Gastroesophageal sphincter (tissue), 4 donors: ENCODE measurements around the gene CDH4. TPM values are rescaled to one million over a fixed set of nuclear protein-coding genes. Genes with fewer than 3 reads are reported as not detected.

ENCODE experiments used
- ATAC-seq: fragments of 150-250 bp; one replicate; pipeline ENCODE4 v1.9.1; 2016; ENCODE audit warnings: mild to moderate bottlenecking, moderate library complexity
- H3K27ac ChIP-seq, 4 donors: fragments of 200-600 bp; sonication (generic) in 3 of 4; 1 replicate in 3 of 4; 2 replicates in 1 of 4; pipeline ENCODE4 v1.5.1; 2016 to 2019
- H3K27me3 ChIP-seq: fragments of 200-600 bp; sonication (generic); one replicate; pipeline ENCODE4 v1.5.1; 2019
- H3K36me3 ChIP-seq, 2 donors: fragments of 200-600 bp; sonication (generic); one replicate each; pipeline ENCODE4 v1.5.1; 2019; ENCODE audit warnings: control low read depth in 1 of 2
- H3K4me1 ChIP-seq, 3 donors: fragments of 200-600 bp; sonication (generic); 1 replicate in 2 of 3; 2 replicates in 1 of 3; pipeline ENCODE4 v1.5.1; 2016 to 2019; ENCODE audit warnings: control low read depth in 2 of 3
- H3K4me3 ChIP-seq, 2 donors: fragments of 200-600 bp; sonication (generic); one replicate each; pipeline ENCODE4 v1.5.1; 2019; ENCODE audit warnings: mild to moderate bottlenecking in 1 of 2, moderate library complexity in 1 of 2
- H3K9me3 ChIP-seq, 3 donors: fragments of 200-600 bp; sonication (generic); one replicate each; pipeline ENCODE4 v1.5.1; 2017 to 2019; ENCODE audit warnings: control low read depth in 2 of 3
- EP300 ChIP-seq: sonication (generic); formaldehyde crosslinking; IDR thresholded peaks from one replicate; pipeline ENCODE4 v1.6.1; 2017; ENCODE audit warnings: antibody characterized with exemption, mild to moderate bottlenecking
- POLR2A ChIP-seq, 2 donors: fragments of 450-650 bp; IDR thresholded peaks; one replicate each; pipeline ENCODE4 v1.6.1; 2017; ENCODE audit warnings: antibody characterized with exemption in 2 of 2, mild to moderate bottlenecking in 2 of 2, moderate library complexity in 1 of 2
- POLR2AphosphoS5 ChIP-seq: sonication (generic); formaldehyde crosslinking; IDR thresholded peaks from one replicate; pipeline ENCODE4 v1.6.1; 2017; ENCODE audit warnings: antibody characterized with exemption
- WGBS, 2 donors: methylation state at CpG; one replicate each; pipeline ENCODE4 v1.1.5; 2018; ENCODE audit warnings: low coverage in 1 of 2; 5-methylcytosine and 5-hydroxymethylcytosine counted together
- total RNA-seq, 4 donors: library from RNA; depleted of rRNA; stranded (reverse); fragments of >200 nt; gene quantifications; one replicate each; pipeline ENCODE4 v1.1.0, GENCODE V29; 2016
- TF ChIP-seq, protein P1 (sequence below), 4 experiments: fragments of 200-600 bp in 2 of 4; fragments of 450-650 bp in 2 of 4; sonication (generic) in 1 of 4; IDR thresholded peaks; one replicate each; pipeline ENCODE4 v1.5.1; 2017 to 2019; ENCODE audit warnings: antibody characterized with exemption in 4 of 4, mild to moderate bottlenecking in 2 of 4, moderate library complexity in 2 of 4

The CDH4 gene
- total RNA-seq, 4 donors from 2014 or later = under 0.01 to 1.5 (median 0.42) TPM; not detected in 1

DNA sequence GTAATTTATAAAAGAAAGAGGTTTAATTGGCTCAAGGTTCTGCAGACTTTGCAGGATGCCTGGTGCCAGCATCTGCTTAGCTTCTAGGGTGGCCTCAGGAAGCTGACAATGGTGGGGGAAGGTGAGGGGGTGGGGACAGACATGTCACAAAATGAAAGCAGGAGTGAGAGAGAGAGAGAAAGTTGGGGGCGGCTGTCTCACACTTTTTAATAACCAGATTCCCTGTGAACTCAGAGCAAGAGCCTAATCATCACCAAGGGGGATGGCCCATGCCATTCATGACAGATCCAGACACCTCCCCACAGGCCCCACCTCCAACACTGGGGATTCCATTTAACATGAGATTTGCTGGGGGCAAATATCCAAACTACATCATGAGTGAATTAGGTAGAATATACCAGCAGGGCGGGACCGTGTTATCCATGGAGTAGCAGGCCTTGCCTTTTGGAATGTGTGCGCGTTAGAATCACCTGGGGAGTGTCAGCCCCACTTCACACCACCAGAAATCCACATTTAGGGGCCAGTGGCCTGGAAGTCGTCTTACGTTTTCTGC lies 258.8 kb downstream of the CDH4 start:
- no peak for ATAC-seq
- Histone ChIP-seq H3K9me3 (no peaks in the 10 kb centered on the region), H3K4me3 (no peak overlapping the region), H3K27ac (no peak overlapping the region), H3K36me3 (no peaks in the 10 kb centered on the region), H3K27me3 (peaks cover 41% of the 10 kb centered on the region), H3K4me1 (no peaks in the 10 kb centered on the region)
- 73 to 85% methylated on average over 3 to 7 of the region's 7 CpGs for WGBS, 2 donors
- no peak for TF ChIP-seq POLR2A (IDR thresholded peaks at IDR 0.05)
- TF ChIP-seq POLR2AphosphoS5 = no peak

DNA sequence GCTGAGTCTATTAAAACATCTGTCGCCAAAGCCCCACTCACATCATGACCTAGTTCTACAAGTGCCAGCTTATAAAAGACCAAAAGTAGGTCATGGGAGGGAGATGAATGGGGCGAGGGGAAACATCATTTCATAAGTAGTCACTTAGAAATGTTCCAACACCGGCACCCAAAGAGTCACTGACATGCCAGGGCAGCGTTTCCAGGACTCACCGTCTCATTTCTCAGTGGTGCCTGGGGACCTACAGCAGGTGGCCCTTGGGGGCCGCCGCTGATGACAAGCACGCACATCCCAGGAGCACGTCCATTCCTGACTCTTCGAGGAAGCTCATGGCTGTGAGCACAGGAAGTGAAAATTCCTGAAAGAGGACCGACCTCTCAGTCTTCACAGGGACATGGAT lies 260.4 kb downstream of the CDH4 start:
- Histone ChIP-seq H3K36me3 (no peaks in the 10 kb centered on the region), H3K4me1 (peaks cover 0 to 7% (median 0%) of the 10 kb centered on the region in 3 donors), H3K27me3 (peaks cover 40% of the 10 kb centered on the region), H3K4me3 (no peak overlapping the region), H3K9me3 (no peaks in the 10 kb centered on the region), H3K27ac (no peak overlapping the region)
- WGBS, 2 donors = 85 to 92% methylated on average over 6 to 9 of the region's 11 CpGs
- no peak for ATAC-seq
- TF ChIP-seq, protein P1, sequence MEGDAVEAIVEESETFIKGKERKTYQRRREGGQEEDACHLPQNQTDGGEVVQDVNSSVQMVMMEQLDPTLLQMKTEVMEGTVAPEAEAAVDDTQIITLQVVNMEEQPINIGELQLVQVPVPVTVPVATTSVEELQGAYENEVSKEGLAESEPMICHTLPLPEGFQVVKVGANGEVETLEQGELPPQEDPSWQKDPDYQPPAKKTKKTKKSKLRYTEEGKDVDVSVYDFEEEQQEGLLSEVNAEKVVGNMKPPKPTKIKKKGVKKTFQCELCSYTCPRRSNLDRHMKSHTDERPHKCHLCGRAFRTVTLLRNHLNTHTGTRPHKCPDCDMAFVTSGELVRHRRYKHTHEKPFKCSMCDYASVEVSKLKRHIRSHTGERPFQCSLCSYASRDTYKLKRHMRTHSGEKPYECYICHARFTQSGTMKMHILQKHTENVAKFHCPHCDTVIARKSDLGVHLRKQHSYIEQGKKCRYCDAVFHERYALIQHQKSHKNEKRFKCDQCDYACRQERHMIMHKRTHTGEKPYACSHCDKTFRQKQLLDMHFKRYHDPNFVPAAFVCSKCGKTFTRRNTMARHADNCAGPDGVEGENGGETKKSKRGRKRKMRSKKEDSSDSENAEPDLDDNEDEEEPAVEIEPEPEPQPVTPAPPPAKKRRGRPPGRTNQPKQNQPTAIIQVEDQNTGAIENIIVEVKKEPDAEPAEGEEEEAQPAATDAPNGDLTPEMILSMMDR (IDR thresholded peaks at IDR 0.05) = no peak
- no peak for TF ChIP-seq POLR2AphosphoS5

DNA sequence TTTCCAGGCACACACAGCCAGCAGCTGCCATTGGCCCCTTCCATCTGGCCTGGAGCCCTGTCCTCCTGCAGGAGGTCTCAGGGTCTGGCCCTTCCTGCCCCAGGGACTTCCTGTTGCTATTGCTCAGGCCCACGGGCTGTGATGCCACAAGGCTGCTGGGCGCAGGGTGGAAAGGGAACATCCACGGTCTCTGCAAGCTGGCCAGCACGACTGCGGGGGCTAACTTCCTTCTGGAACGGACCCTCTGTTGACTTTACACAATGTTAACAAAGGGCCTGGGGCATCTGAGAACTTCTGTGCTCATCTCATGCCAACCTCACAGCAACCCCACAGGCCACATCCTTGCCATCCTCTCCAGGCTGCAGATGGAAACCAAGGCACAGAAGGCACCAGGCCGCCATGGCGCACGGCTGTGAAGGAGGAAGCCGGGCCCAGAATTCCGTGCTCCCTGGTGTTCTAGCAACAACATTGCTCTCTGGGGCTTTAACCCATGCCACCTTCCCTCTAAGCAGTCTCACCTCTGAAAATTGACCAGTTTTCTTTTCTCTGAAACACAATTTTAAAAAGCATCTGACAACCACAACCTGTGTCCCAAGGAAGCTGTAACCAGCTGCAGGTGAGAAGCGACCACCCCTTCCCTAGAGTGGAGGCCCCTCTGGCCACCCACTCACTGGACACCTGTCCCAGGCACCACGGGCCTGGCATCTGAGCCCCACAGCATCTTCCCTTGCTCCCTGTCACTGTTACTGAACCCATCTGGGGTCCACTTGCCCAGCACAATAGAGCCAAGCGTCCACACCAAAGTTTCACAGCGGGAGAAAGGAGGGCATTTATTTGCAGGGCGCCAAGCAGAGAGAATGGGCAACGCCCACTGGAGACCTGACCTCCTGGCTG lies 261.3 kb downstream of the CDH4 start:
- H3K9me3 ChIP-seq = no peaks in the 10 kb centered on the region

DNA sequence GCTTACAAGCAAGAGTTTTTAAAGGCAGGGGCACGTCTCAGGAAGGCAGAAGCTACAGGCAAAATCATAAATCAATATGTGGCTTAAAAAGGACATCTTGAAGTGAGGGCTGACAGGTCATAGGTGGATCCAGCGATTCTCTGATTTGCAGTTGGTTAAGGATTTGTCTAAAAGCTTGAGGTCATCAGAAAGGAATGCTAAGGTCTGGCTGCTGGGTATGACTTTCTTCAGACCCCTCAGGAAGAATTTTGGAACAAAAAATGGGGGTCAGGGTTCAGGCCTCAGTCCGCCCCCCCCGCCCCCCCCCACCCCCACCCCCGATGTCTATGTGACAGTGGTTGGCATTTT lies 261.9 kb downstream of the CDH4 start:
- H3K9me3 ChIP-seq = no peaks in the 10 kb centered on the region
- no peak for ATAC-seq
- 42 to 75% methylated on average over 1 to 2 of the region's 5 CpGs for WGBS, 2 donors
- no peaks in the 10 kb centered on the region for H3K36me3 ChIP-seq
- no peak overlapping the region for H3K4me3 ChIP-seq
- no peak for TF ChIP-seq POLR2AphosphoS5
- no peak for TF ChIP-seq EP300
- TF ChIP-seq, protein P1 (IDR thresholded peaks at IDR 0.05) = no peak
- no peak for TF ChIP-seq POLR2A (IDR thresholded peaks at IDR 0.05)
- no peak overlapping the region for H3K27ac ChIP-seq
- H3K27me3 ChIP-seq = peaks cover 28% of the 10 kb centered on the region
- peaks cover 0 to 7% (median 0%) of the 10 kb centered on the region in 3 donors for H3K4me1 ChIP-seq

More for the DNA sequence above, 261.3 kb downstream of the CDH4 start:
- H3K4me1 ChIP-seq = peaks cover 0 to 7% (median 0%) of the 10 kb centered on the region in 3 donors
- no peaks in the 10 kb centered on the region for H3K36me3 ChIP-seq
- H3K4me3 ChIP-seq = no peak overlapping the region
- H3K27ac ChIP-seq = no peak overlapping the region
- 85 to 93% methylated on average over 3 to 8 of the region's 17 CpGs for WGBS, 2 donors
- TF ChIP-seq, protein P1 (IDR thresholded peaks at IDR 0.05) = no peak
- TF ChIP-seq POLR2AphosphoS5 (no peak), EP300 (no peak), POLR2A (IDR thresholded peaks at IDR 0.05) (no peak)
- H3K27me3 ChIP-seq = peaks cover 32% of the 10 kb centered on the region
- no peak for ATAC-seq

DNA sequence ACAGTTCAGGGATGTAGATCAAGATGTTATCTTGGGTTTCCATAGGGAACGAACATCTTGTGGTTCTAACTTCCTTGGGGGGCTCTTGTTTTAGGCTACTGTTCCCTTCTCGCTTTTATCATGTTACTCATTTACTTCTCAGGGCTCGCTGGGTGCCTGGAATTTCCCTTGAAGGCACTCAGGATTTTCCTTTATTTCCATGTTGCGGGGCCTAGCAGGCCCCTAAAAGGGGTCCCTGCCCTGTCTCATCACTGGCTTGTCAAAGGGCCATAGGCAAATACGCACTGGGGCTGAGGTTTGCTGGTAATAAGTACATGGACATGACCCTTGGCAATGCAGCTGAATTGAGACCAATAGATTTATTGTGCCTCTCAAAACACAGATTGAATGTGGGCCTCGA lies 262.3 kb downstream of the CDH4 start:
- H3K4me1 ChIP-seq = peaks cover 0 to 7% (median 0%) of the 10 kb centered on the region in 3 donors
- no peak for ATAC-seq

More for the DNA sequence above, 262.3 kb downstream of the CDH4 start:
- peaks cover 30% of the 10 kb centered on the region for H3K27me3 ChIP-seq
- WGBS, 2 donors = 80% methylated on average over 1 of the region's 6 CpGs; no CpG with 5 or more reads in 1 of the 2 donors
- no peaks in the 10 kb centered on the region for H3K9me3 ChIP-seq
- no peak overlapping the region for H3K4me3 ChIP-seq
- H3K27ac ChIP-seq = no peak overlapping the region
- H3K36me3 ChIP-seq = no peaks in the 10 kb centered on the region
- TF ChIP-seq, protein P1 (IDR thresholded peaks at IDR 0.05) = no peak
- TF ChIP-seq EP300 = no peak
- no peak for TF ChIP-seq POLR2AphosphoS5
- no peak for TF ChIP-seq POLR2A (IDR thresholded peaks at IDR 0.05)
